SK-N-MC (cell line): ENCODE measurements around the gene AGR3.

Source experiments
- EZH2 ChIP-seq: fragments of 200-600 bp; sonication (generic); IDR thresholded peaks from one replicate; pipeline ENCODE4 v1.6.1; 2017; ENCODE audit warnings: antibody characterized with exemption
- FOXP2 ChIP-seq: optimal IDR thresholded peaks from 2 replicates; pipeline ENCODE3; 2011; ENCODE audit warnings: mild to moderate bottlenecking, moderate library complexity; ENCODE audit not compliant: insufficient read depth; ENCODE audit errors: extremely low read length, control extremely low read depth
- POLR2AphosphoS5 ChIP-seq: IDR thresholded peaks from 2 replicates; pipeline ENCODE4 v1.6.1; 2012; ENCODE audit warnings: mild to moderate bottlenecking, low read depth, low read length, borderline replicate concordance

DNA sequence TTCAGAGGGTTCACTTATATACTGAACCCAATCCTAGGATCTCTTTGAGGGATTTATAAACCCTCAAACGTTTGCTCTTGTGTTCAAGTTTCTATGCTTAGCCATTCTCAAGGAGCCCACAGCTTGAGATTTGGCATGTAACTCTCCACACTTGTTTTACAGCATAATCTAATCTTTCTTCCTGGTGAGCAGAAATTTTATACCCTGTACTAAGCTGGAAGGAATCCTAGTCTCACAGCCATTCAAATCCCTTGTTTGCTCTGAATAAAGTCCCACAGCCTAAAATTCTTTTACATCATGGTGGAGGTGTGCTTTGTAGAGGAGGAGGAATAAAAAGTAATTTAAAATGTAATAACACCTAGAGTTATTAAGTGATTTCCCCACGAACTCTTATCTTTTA is 71.7 kb downstream of the AGR3 start:
- TF ChIP-seq POLR2AphosphoS5 (no peak), EZH2 (no peak), FOXP2 (no peak)
